ENCODE measurements around the gene SERTAD3. TPM values are rescaled to one million over a fixed set of nuclear protein-coding genes. Genes with fewer than 3 reads are reported as not detected.
"Not testable (repeated sequence)": the region's sequence is repeated elsewhere in the genome, so short reads cannot be mapped to it uniquely, and the experiment has no call there.

SERTAD3 gene
- total RNA-seq, 1 donor from 2014 or later, result 42.0 TPM

DNA sequence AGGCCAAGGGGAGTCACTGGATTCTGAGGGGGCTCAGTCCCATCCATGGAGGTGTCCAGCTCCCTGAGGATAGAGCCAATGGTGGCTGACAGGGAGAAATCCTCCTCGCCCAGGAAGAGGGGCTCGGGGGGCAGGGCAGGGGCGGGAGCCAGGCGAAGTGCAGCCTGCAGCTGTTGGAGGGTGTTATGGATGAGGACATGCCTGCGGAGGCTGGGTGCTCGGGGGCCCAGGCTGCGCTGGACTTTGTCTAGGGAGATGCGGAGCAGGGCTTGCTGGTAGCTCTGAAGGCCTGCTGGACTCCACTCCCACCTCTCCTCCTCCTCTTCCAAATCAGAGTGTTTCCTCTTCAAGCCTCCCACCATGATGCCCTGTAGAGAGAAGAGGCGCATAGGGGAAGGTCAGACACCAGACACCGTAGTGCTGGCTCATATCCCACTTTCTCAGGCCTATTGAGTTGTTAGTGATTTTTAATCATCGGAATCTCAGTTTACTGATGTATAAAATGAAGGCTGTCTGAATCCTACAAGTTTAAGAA is 2.3 kb downstream of the SERTAD3 start:
- Histone ChIP-seq H3K9me3 (no peaks in the 10 kb centered on the region), H3K4me1 (peaks cover 34% of the 10 kb centered on the region), H3K27ac (peak overlapping the region; percentile 99), H3K27me3 (no peaks in the 10 kb centered on the region), H3K4me3 (peak overlapping the region in 1 of 2 donors; percentile 77), H3K36me3 (peaks cover 0 to 20% of the 10 kb centered on the region in 2 donors)
- TF ChIP-seq POLR2A (IDR thresholded peaks at IDR 0.05) (no peak), POLR2AphosphoS5 (IDR thresholded peaks at IDR 0.05; ENCODE audit: insufficient read depth in 1 of 2, low read depth in 1 of 2) (no peak)
- TF ChIP-seq, protein P1, sequence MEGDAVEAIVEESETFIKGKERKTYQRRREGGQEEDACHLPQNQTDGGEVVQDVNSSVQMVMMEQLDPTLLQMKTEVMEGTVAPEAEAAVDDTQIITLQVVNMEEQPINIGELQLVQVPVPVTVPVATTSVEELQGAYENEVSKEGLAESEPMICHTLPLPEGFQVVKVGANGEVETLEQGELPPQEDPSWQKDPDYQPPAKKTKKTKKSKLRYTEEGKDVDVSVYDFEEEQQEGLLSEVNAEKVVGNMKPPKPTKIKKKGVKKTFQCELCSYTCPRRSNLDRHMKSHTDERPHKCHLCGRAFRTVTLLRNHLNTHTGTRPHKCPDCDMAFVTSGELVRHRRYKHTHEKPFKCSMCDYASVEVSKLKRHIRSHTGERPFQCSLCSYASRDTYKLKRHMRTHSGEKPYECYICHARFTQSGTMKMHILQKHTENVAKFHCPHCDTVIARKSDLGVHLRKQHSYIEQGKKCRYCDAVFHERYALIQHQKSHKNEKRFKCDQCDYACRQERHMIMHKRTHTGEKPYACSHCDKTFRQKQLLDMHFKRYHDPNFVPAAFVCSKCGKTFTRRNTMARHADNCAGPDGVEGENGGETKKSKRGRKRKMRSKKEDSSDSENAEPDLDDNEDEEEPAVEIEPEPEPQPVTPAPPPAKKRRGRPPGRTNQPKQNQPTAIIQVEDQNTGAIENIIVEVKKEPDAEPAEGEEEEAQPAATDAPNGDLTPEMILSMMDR (IDR thresholded peaks at IDR 0.05), result no peak
- DNase-seq (ENCODE audit: extremely low spot score in 2 of 2), result no peak
- intact Hi-C loops (cut with DNase I), result loop anchor here (2.0 kb wide), 1 partner anchor 21 kb away; no protein-coding TSS in a partner anchor

DNA sequence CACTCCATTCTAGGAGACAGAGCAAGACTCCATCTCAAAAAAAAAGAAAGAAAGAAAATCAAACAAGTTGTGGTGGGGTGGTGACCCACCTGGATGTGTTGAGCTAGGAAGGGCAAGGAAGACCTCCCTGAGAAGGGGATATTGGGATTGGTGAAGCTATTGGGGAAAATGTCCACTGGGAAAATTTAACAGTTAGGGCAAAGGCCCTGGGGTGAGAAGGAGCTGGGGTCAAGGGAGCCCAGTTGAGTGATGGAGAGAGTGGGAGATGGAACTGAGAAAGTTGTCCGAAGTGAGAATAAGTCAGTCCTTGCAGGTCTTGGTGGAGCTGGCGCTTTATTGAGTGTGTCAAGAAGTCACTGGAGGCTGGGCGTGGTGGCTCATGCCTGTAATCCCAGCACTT is 5.9 kb downstream of the SERTAD3 start:
- Histone ChIP-seq H3K27ac (no peak overlapping the region), H3K4me1 (peaks cover 39% of the 10 kb centered on the region), H3K9me3 (no peaks in the 10 kb centered on the region), H3K4me3 (no peak overlapping the region), H3K36me3 (peaks cover 0 to 20% of the 10 kb centered on the region in 2 donors), H3K27me3 (no peaks in the 10 kb centered on the region)
- intact Hi-C loops (cut with DNase I), result loop anchor here (10.0 kb wide), 1 partner anchor 167 kb away; the partner anchor contains the start of gene LTBP4
- no peak for DNase-seq (ENCODE audit: extremely low spot score in 2 of 2)
- TF ChIP-seq, protein P1 (IDR thresholded peaks at IDR 0.05), result no peak
- no peak for TF ChIP-seq POLR2AphosphoS5 (IDR thresholded peaks at IDR 0.05; ENCODE audit: insufficient read depth in 1 of 2, low read depth in 1 of 2)
- no peak for TF ChIP-seq POLR2A (IDR thresholded peaks at IDR 0.05)

DNA sequence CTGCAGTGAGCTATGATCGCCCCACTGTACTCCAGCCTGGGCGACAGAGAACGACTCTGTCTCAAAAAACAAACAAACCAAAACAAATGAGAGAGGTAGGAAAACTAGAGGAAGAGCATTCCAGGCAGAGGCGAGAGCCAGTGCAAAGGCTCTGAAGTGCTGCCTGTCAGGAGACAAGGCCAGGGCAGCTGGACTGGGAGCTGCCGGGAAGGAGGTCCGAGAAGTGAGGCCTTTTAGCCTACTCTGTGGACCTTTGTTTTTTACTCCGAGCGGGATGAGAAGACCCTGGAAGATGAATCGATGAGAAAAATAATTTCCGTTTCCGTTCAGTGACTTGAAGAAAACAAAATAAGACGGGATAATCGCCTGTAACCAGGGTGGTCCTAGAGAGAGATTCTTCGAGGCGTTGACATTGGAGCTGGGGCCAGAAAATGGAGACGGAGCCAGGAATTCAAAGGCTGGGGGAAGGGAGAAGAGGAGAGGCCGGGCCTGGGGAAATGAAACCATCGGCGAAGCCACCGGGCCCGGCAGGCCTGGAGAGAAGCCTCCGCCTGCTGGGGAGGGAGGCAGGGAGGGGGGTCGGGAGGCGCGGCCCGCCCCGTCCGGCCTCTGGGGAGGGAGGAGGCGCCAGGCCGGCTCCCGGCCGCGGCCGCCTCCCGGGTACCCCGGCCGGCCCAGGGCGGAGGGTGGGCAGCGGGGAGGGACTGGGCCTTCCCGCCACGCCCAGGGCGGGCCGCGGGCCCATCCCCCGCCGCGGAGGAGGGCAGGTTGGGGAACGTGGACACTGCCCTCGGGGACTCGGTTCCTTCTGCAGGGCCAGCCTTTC is 10.5 kb downstream of the SERTAD3 start:
- Histone ChIP-seq H3K36me3 (no peaks in the 10 kb centered on the region), H3K4me3 (peak overlapping the region; percentile 37 to 49), H3K4me1 (peaks cover 26% of the 10 kb centered on the region), H3K9me3 (no peaks in the 10 kb centered on the region), H3K27me3 (no peaks in the 10 kb centered on the region), H3K27ac (peak overlapping the region; percentile 92)
- DNase-seq (ENCODE audit: extremely low spot score in 2 of 2), result no peak
- intact Hi-C loops (cut with DNase I), result loop anchor here (10.0 kb wide), 1 partner anchor 171 kb away; the partner anchor contains the start of gene LTBP4
- TF ChIP-seq, protein P1 (IDR thresholded peaks at IDR 0.05), result no peak
- peak in 1 of 2 donors; percentile 26 for TF ChIP-seq POLR2A (IDR thresholded peaks at IDR 0.05)
- peak; percentile 40 to 63 for TF ChIP-seq POLR2AphosphoS5 (IDR thresholded peaks at IDR 0.05; ENCODE audit: insufficient read depth in 1 of 2, low read depth in 1 of 2)

DNA sequence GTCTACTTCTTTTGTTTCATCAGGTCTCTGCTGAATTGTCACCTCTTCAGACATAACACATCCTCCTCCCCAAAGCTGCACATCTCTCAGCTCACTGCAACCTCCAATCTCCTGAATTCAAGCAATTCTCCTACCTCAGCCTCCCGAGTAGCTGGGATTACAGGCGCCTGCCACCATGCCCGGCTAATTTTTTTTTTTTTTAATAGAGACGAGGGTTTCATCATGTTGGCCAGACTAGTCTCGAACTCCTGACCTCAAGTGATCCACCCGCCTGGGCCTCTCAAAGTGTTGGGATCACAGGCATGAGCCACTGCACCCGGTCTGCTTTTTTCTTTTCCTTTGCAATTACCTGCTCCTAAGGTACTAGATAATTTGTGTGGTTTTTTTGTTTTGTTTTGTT is 11.4 kb downstream of the SERTAD3 start:
- H3K4me1 ChIP-seq, result peaks cover 26% of the 10 kb centered on the region
- H3K27ac ChIP-seq, result peak overlapping the region; percentile 92
- DNase-seq (ENCODE audit: extremely low spot score in 2 of 2); H3K9me3 ChIP-seq; H3K36me3 ChIP-seq; H3K27me3 ChIP-seq: not testable (repeated sequence)
- peak overlapping the region; percentile 37 to 49 for H3K4me3 ChIP-seq
- intact Hi-C loops (cut with DNase I), result loop anchor here (10.0 kb wide), 1 partner anchor 172 kb away; the partner anchor contains the start of gene LTBP4

DNA sequence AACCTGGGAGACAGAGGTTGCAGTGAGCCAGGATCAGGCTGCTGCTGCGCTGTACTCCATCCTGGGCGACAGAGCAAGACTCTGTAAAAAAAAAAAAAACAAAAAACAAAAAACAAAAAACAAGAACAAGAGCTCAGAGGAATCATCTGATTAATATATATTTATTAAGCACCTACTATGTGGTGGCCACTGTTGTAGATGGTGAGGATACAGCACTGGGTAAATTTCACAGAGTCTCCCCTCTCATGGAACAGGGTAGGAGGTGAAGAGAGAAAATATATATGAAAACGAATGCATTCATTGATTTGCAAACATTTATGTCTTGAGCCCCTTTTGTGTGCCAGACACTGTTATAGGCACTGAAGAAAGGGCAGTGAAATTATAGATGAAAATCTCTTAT is 12.4 kb downstream of the SERTAD3 start:
- intact Hi-C loops (cut with DNase I), result loop anchor here (10.0 kb wide), 1 partner anchor 173 kb away; the partner anchor contains the start of gene LTBP4
- H3K4me3 ChIP-seq, result no peak overlapping the region
- peak overlapping the region; percentile 92 for H3K27ac ChIP-seq
- H3K4me1 ChIP-seq, result peaks cover 32% of the 10 kb centered on the region
- H3K9me3 ChIP-seq, result no peaks in the 10 kb centered on the region
- TF ChIP-seq POLR2A (IDR thresholded peaks at IDR 0.05), result no peak
- no peaks in the 10 kb centered on the region for H3K36me3 ChIP-seq
- no peak for DNase-seq (ENCODE audit: extremely low spot score in 2 of 2)
- H3K27me3 ChIP-seq, result no peaks in the 10 kb centered on the region

DNA sequence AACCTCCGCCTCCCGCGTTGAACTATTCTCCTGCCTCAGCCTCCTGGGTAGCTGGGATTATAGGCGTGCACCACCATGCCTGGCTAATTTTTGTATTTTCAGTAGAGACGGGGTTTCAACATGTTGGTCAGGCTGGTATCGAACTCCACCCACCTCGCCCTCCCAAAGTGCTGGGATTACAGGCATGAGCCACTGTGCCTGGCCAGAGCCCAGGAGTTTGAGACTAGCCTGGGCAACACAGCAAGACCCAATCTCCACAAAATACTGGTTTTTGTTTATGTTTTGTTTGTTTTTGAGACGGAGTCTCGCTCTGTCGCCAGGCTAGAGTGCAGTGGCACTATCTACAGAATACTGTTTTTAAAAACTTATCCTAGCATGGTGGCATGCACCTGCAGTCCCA is 13.9 kb downstream of the SERTAD3 start:
- intact Hi-C loops (cut with DNase I), result loop anchor here (10.0 kb wide), 1 partner anchor 175 kb away; the partner anchor contains the start of gene LTBP4
- not testable (repeated sequence) for DNase-seq (ENCODE audit: extremely low spot score in 2 of 2); H3K36me3 ChIP-seq; H3K4me3 ChIP-seq; H3K27ac ChIP-seq; H3K27me3 ChIP-seq; H3K9me3 ChIP-seq
- peaks cover 37% of the 10 kb centered on the region for H3K4me1 ChIP-seq

DNA sequence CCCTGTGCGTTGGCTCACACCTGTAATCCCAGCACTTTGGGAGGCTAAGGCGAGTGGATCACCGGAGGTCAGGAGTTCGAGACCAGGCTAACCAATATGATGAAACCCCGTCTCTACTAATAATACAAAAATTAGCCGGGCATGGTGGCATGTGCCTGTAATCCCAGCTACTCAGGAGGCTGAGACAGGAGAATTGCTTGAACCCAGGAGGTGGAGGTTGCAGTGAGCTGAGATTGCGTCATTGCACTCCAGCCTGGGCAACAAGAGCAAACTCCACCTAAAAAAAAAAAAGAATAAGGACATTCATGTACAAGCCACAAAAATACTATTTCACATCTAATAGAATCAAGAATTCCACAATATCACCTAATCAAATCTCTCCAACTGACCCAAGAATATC is 15.9 kb downstream of the SERTAD3 start:
- H3K27me3 ChIP-seq; intact Hi-C loops (cut with DNase I); H3K27ac ChIP-seq; H3K4me3 ChIP-seq; H3K36me3 ChIP-seq; DNase-seq (ENCODE audit: extremely low spot score in 2 of 2); H3K9me3 ChIP-seq: not testable (repeated sequence)
- peaks cover 42% of the 10 kb centered on the region for H3K4me1 ChIP-seq
